Stimulated activated memory B cell treated with anti-CD40 and anti-IgM and Interleukin-4, amounts not matched to agents 10 μg/mL and 1 μg/mL and 100 μg/mL, for 72 hours (primary cell): ENCODE data around the gene CGRRF1.
A peak's percentile ranks its signal among the peaks of the same experiment; 100 is the strongest.

Source experiments
- ATAC-seq: fragments of 150-1000 bp; cut with Tn5 transposase; 2 replicates; pipeline ENCODE4 v1.10.0; 2021
- H3K27ac Mint-ChIP-seq: one replicate; pipeline ENCODE4 v1.8.0; 2022; ENCODE audit warnings: mild to moderate bottlenecking, mixed read lengths
- H3K27me3 Mint-ChIP-seq: one replicate; pipeline ENCODE4 v1.8.0; 2022; ENCODE audit warnings: mixed read lengths
- H3K36me3 Mint-ChIP-seq: one replicate; pipeline ENCODE4 v1.8.0; 2022; ENCODE audit warnings: mixed read lengths
- H3K4me1 Mint-ChIP-seq: one replicate; pipeline ENCODE4 v1.8.0; 2022; ENCODE audit warnings: mixed read lengths
- H3K4me3 Mint-ChIP-seq: one replicate; pipeline ENCODE4 v1.8.0; 2022; ENCODE audit warnings: mild to moderate bottlenecking, moderate library complexity, mixed read lengths
- H3K9me3 Mint-ChIP-seq: one replicate; pipeline ENCODE4 v1.8.0; 2022; ENCODE audit warnings: mixed read lengths

The CGRRF1 gene

DNA sequence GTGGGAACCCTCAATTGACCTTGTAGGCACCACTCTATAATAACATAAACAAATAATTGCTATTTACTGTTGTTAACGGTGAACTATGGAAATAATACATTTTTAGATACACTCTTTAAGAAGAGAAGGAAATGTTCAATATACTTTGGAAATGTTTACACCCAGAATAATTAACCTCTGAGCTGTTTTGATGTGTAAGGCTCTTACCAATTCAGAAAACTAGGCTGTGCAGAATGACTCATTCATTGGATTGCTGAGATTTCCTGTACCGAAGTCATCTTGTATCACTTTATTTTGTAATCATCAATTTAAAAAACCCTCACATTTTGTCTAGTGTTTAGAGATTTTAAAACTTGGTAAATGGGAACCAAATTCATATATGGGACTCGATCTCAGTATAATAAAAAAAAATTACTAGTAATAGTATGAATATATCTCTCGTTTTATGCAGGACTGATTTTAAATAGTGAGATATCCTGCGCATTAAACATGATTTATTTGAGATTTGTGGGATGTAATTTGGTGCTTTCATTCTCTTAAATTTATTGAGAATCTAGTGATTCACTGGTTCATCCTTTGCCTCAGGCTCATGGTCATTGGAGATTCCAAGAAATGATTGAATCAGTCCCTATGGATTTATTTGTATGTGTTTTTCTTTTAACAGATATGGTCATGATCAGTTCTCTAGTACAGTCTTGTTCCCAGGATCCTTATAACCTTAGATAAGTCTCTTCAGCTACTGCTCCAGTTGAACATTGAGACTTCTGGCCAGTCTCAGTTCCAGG lies 61.1 kb downstream of the CGRRF1 start:
- Mint-ChIP-seq H3K4me3 (no peak overlapping the region), H3K9me3 (peaks cover 4% of the 10 kb centered on the region), H3K27me3 (no peaks in the 10 kb centered on the region), H3K27ac (no peak overlapping the region), H3K36me3 (peaks cover 24% of the 10 kb centered on the region), H3K4me1 (peaks cover 15% of the 10 kb centered on the region)
- no peak for ATAC-seq

- Mint-ChIP-seq H3K27ac (no peak overlapping the region), H3K4me1 (peaks cover 24% of the 10 kb centered on the region), H3K9me3 (peaks cover 4% of the 10 kb centered on the region), H3K36me3 (peaks cover 35% of the 10 kb centered on the region), H3K4me3 (no peak overlapping the region), H3K27me3 (no peaks in the 10 kb centered on the region)
- ATAC-seq, result no peak
These were observed 62.6 kb downstream of the CGRRF1 start for GRCh38 chr14:54572316-54572715.

DNA sequence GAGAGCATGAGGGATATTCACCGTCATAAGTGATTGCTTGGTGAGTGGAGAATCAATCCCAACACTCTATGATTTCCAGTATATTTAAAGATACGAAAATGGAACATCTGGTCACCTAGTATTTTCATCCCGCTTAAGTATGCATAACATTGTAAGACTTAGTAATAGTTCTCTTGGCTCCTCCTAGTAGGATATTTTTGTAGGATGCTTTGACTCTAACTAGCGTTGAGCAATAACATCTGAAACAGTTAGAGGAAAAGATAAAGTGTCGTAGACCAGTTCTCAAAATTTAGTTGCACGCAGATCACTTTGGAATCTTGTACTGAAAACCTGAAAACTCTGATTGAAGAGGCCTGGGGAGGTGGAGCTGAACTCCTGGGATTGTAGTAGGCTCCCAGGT lies 64.8 kb downstream of the CGRRF1 start:
- H3K36me3 Mint-ChIP-seq, result peaks cover 46% of the 10 kb centered on the region
- H3K27me3 Mint-ChIP-seq, result no peaks in the 10 kb centered on the region
- H3K27ac Mint-ChIP-seq, result no peak overlapping the region
- H3K9me3 Mint-ChIP-seq, result peaks cover 4% of the 10 kb centered on the region
- H3K4me3 Mint-ChIP-seq, result no peak overlapping the region
- peaks cover 17% of the 10 kb centered on the region for H3K4me1 Mint-ChIP-seq
- no peak for ATAC-seq

- ATAC-seq, result no peak
- no peaks in the 10 kb centered on the region for H3K9me3 Mint-ChIP-seq
- no peak overlapping the region for H3K4me3 Mint-ChIP-seq
- no peaks in the 10 kb centered on the region for H3K27me3 Mint-ChIP-seq
- no peak overlapping the region for H3K27ac Mint-ChIP-seq
- peaks cover 37% of the 10 kb centered on the region for H3K36me3 Mint-ChIP-seq
- H3K4me1 Mint-ChIP-seq, result peaks cover 22% of the 10 kb centered on the region
These were observed 67.8 kb downstream of the CGRRF1 start for GRCh38 chr14:54577494-54577893.

- H3K4me3 Mint-ChIP-seq, result no peak overlapping the region
- peaks cover 22% of the 10 kb centered on the region for H3K4me1 Mint-ChIP-seq
- H3K9me3 Mint-ChIP-seq, result no peaks in the 10 kb centered on the region
- H3K27me3 Mint-ChIP-seq, result no peaks in the 10 kb centered on the region
- no peak for ATAC-seq
- H3K36me3 Mint-ChIP-seq, result peaks cover 33% of the 10 kb centered on the region
- no peak overlapping the region for H3K27ac Mint-ChIP-seq
These were observed 68.3 kb downstream of the CGRRF1 start for GRCh38 chr14:54577977-54578376.

DNA sequence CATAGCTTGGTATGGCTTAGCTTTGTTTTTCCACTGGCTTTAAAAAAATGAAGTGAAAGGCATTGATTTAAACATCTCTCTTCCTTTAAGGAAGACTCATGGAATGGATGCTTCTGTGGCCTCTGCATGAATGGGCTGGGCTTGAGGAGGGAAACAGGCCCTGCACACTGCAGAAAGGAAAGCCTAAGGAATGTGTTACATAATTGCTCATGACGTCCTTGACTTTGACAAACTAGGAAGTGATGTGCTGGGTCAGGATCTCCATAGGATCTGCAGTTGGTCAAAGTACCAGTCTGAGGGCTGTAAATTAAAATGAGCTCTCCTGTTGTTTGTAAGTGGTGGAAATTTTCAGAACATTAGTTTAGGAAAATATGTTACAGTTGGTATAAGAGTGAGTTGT lies 69.9 kb downstream of the CGRRF1 start:
- Mint-ChIP-seq H3K4me3 (no peak overlapping the region), H3K27ac (peak overlapping the region; percentile 50), H3K9me3 (no peaks in the 10 kb centered on the region), H3K4me1 (peaks cover 22% of the 10 kb centered on the region), H3K36me3 (peaks cover 22% of the 10 kb centered on the region), H3K27me3 (no peaks in the 10 kb centered on the region)
- ATAC-seq, result no peak

DNA sequence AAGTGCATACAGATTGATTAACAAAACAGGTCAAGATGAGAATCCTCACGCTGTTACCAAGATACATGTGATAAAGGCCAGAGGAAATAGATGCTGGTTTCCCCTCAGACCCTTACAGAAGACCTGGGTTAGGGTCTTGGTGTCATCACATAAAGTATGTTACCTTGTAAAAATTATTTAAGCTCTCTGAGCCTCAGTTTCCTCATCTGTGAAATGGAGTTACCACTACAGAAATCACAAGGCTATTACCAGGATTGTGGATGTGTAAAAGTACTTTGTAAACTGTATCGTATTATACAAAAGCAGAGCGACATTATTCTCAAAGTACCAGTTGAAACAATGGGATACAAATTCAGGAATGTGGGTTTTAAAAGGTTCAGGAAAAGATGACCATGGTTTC lies 71.2 kb downstream of the CGRRF1 start:
- peaks cover 21% of the 10 kb centered on the region for H3K4me1 Mint-ChIP-seq
- no peaks in the 10 kb centered on the region for H3K27me3 Mint-ChIP-seq
- no peaks in the 10 kb centered on the region for H3K9me3 Mint-ChIP-seq
- H3K36me3 Mint-ChIP-seq, result peaks cover 26% of the 10 kb centered on the region
- no peak overlapping the region for H3K27ac Mint-ChIP-seq
- ATAC-seq, result no peak
- H3K4me3 Mint-ChIP-seq, result no peak overlapping the region

GRCh38 chr14:54582334-54582733 lies 72.6 kb downstream of the CGRRF1 start:
- Mint-ChIP-seq H3K36me3 (peaks cover 30% of the 10 kb centered on the region), H3K4me3 (no peak overlapping the region), H3K4me1 (peaks cover 17% of the 10 kb centered on the region), H3K27ac (no peak overlapping the region), H3K9me3 (no peaks in the 10 kb centered on the region), H3K27me3 (no peaks in the 10 kb centered on the region)
- no peak for ATAC-seq

DNA sequence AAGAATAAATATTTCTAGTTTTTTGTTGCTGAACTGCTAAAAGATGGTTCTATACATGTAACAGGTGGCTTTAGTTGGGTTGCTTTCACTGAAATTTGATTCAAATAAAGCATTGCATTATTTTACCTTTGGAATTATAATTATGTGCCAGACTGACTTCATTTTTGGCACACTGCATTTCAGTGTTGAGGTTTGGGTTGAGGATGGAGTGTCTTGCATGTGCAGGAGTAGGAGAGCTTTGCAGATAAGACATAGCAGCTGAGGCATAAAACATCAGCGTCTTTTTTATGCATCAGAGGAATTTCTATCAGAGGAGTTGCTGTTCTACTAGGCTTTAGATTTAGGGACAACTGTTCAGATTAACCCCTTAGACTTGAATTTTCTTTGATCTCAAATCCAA lies 74.4 kb downstream of the CGRRF1 start:
- Mint-ChIP-seq H3K9me3 (no peaks in the 10 kb centered on the region), H3K36me3 (peaks cover 19% of the 10 kb centered on the region), H3K27ac (no peak overlapping the region), H3K4me3 (no peak overlapping the region), H3K27me3 (no peaks in the 10 kb centered on the region), H3K4me1 (peaks cover 25% of the 10 kb centered on the region)
- ATAC-seq, result no peak

DNA sequence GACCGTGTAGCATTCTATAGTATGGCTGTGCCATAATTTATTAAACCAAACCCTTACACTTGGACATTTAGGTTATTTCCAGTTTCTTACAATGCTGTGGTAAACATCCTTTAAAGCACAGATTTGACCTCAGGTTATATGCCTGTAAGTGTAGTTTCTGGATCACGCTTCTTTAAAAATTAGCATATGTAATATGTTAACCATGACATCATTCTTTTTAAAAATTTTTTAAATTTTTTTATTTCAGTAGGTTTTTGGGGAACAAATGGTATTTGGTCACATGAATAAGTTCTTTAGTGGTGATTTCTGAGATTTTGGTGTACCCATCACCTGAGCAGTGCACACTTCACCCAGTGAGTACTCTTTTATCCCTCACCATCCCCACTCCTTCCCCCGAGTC lies 75.5 kb downstream of the CGRRF1 start:
- Mint-ChIP-seq H3K27me3 (no peaks in the 10 kb centered on the region), H3K36me3 (peaks cover 25% of the 10 kb centered on the region), H3K27ac (no peak overlapping the region)

More for the DNA sequence above, 75.5 kb downstream of the CGRRF1 start:
- H3K4me3 Mint-ChIP-seq, result no peak overlapping the region
- no peak for ATAC-seq
- H3K9me3 Mint-ChIP-seq, result no peaks in the 10 kb centered on the region
- H3K4me1 Mint-ChIP-seq, result peaks cover 19% of the 10 kb centered on the region
